ENCODE results near the gene XXYLT1.

Gene XXYLT1

GRCh38 chr3:195077611-195078540, 193.1 kb downstream of the XXYLT1 start:
- DNase-seq (ENCODE audit: low spot score), result no peak

- no peak for DNase-seq (ENCODE audit: low spot score)
Measured at GRCh38 chr3:195076981-195077610, 193.9 kb downstream of the XXYLT1 start.

GRCh38 chr3:195075941-195076875, 194.8 kb downstream of the XXYLT1 start:
- DNase-seq (ENCODE audit: low spot score), result no peak

- DNase-seq (ENCODE audit: low spot score), result no peak
Measured at GRCh38 chr3:195075199-195075940, 195.6 kb downstream of the XXYLT1 start.

- DNase-seq (ENCODE audit: low spot score), result no peak
Measured at GRCh38 chr3:195073866-195074860, 196.8 kb downstream of the XXYLT1 start.

GRCh38 chr3:195072916-195073564, 197.9 kb downstream of the XXYLT1 start:
- no peak for DNase-seq (ENCODE audit: low spot score)

GRCh38 chr3:195071916-195072820, 198.8 kb downstream of the XXYLT1 start:
- DNase-seq (ENCODE audit: low spot score), result no peak

GRCh38 chr3:195071011-195071728, 199.8 kb downstream of the XXYLT1 start:
- DNase-seq (ENCODE audit: low spot score), result no peak

- DNase-seq (ENCODE audit: low spot score), result no peak
Measured at GRCh38 chr3:195070336-195070735, 200.6 kb downstream of the XXYLT1 start.

- DNase-seq (ENCODE audit: low spot score), result no peak
Measured at GRCh38 chr3:195069501-195070251, 201.3 kb downstream of the XXYLT1 start.

- DNase-seq (ENCODE audit: low spot score), result no peak
Measured at GRCh38 chr3:195068084-195069080, 202.6 kb downstream of the XXYLT1 start.

GRCh38 chr3:195066441-195066841, 204.5 kb downstream of the XXYLT1 start:
- DNase-seq (ENCODE audit: low spot score), result no peak

GRCh38 chr3:195065864-195066185, 205.1 kb downstream of the XXYLT1 start:
- no peak for DNase-seq (ENCODE audit: low spot score)

- DNase-seq (ENCODE audit: low spot score), result no peak
Measured at GRCh38 chr3:195065142-195065863, 205.7 kb downstream of the XXYLT1 start.

GRCh38 chr3:195064300-195064931, 206.5 kb downstream of the XXYLT1 start:
- no peak for DNase-seq (ENCODE audit: low spot score)
